Panc1 (cell line): Measurements from ENCODE around the gene HSBP1L1. TPM values are rescaled to one million over a fixed set of nuclear protein-coding genes. Genes with fewer than 3 reads are reported as not detected.
A peak's percentile ranks its signal among the peaks of the same experiment; 100 is the strongest.

Experiments used
- ATAC-seq: fragments of 200-7000 bp; cut with Tn5 transposase; 2 replicates; pipeline ENCODE4 v1.9.1; 2020; ENCODE audit warnings: mild to moderate bottlenecking, moderate library complexity
- BruUV-seq: library from RNA; stranded (reverse); fragments of 400-500 nt; replicated peaks from 2 replicates; lab custom pipeline; 2021; lab: Mats Ljungman, UMichigan
- CTCF ChIA-PET: fragments of 300-600 bp; sonication (Branson Sonifier 250); formaldehyde crosslinking; loops from one replicate; lab custom pipeline; 2022; ENCODE audit warnings: antibody characterized with exemption; lab: Charles Lee
- POLR2A ChIA-PET: fragments of 300-600 bp; sonication (Branson Sonifier 250); formaldehyde crosslinking; loops from one replicate; lab custom pipeline; 2022; ENCODE audit warnings: antibody characterized with exemption; lab: Charles Lee
- DNase-seq: peaks from one replicate; pipeline ENCODE4 v3.0.0-alpha.2; 2010; ENCODE audit warnings: low read depth, low spot score
- H3K27ac ChIP-seq: 2 replicates; pipeline ENCODE4 v1.5.1; 2011; ENCODE audit warnings: mild to moderate bottlenecking, low read length, inconsistent platforms
- H3K27me3 ChIP-seq: fragments of 200-500 bp; sonication (Bioruptor generic); 2 replicates; pipeline ENCODE4 v1.6.0; 2014; ENCODE audit warnings: low read length, inconsistent platforms; ENCODE audit not compliant: control insufficient read depth, insufficient read depth
- H3K36me3 ChIP-seq: fragments of 200-500 bp; sonication (Bioruptor generic); 2 replicates; pipeline ENCODE4 v1.5.1; 2014; ENCODE audit warnings: inconsistent platforms, mild to moderate bottlenecking, low read length, moderate library complexity; ENCODE audit not compliant: control insufficient read depth, insufficient read depth
- H3K4me1 ChIP-seq: 2 replicates; pipeline ENCODE4 v1.5.1; 2011; ENCODE audit warnings: inconsistent platforms, mild to moderate bottlenecking, low read length, moderate library complexity; ENCODE audit not compliant: control insufficient read depth, insufficient read depth
- H3K4me3 ChIP-seq, 2 experiments: 2 replicates each; pipeline ENCODE4 v1.5.1; 2011 to 2012; ENCODE audit warnings: low read depth in 2 of 2, low read length in 2 of 2, mild to moderate bottlenecking in 2 of 2, inconsistent platforms in 1 of 2, moderate library complexity in 1 of 2
- H3K9me3 ChIP-seq: fragments of 200-500 bp; sonication (Bioruptor generic); 2 replicates; pipeline ENCODE4 v1.5.1; 2014; ENCODE audit warnings: low read depth, mild to moderate bottlenecking, inconsistent platforms, low read length, moderate library complexity; ENCODE audit not compliant: control insufficient read depth, insufficient read depth
- CTCF ChIP-seq: fragments of 450-650 bp; IDR thresholded peaks from 2 replicates; pipeline ENCODE4 v1.5.1; 2017; ENCODE audit warnings: mild to moderate bottlenecking
- POLR2AphosphoS5 ChIP-seq: IDR thresholded peaks from 2 replicates; pipeline ENCODE4 v1.6.1; 2012; ENCODE audit warnings: mild to moderate bottlenecking, low read depth, low read length, moderate library complexity
- SIN3A ChIP-seq: IDR thresholded peaks from 2 replicates; pipeline ENCODE4 v1.6.1; 2012; ENCODE audit warnings: low read depth, mild to moderate bottlenecking, low read length, moderate library complexity, borderline replicate concordance; ENCODE audit not compliant: insufficient read depth
- TCF7L2 ChIP-seq: IDR thresholded peaks from 2 replicates; pipeline ENCODE4 v1.6.1; 2011; ENCODE audit warnings: mild to moderate bottlenecking, low read depth, low read length, inconsistent platforms
- in situ Hi-C: cut with HindIII; loops from 2 replicates; pipeline ENCODE4 v1.10.0; 2016; ENCODE audit warnings: low sequenced_read_pairs, low pct_unique_long_range_greater_than_20kb
- intact Hi-C: fragments of 100-400 bp; cut with micrococcal nuclease; formaldehyde crosslinking; loops from one replicate; pipeline ENCODE4 v1.10.0; 2022; ENCODE audit not compliant: unreplicated experiment
- total RNA-seq: library from RNA; stranded (reverse); gene quantifications from one replicate; pipeline ENCODE4 v1.2.1, GENCODE V29; 2021; ENCODE audit not compliant: unreplicated experiment
- TF ChIP-seq, protein P1 (sequence below), 2 experiments: IDR thresholded peaks; 2 replicates each; pipeline ENCODE4 v1.6.1; 2011 to 2012; ENCODE audit warnings: low read depth in 2 of 2, control low read depth in 1 of 2, low read length in 1 of 2, mild to moderate bottlenecking in 1 of 2, moderate library complexity in 1 of 2; ENCODE audit not compliant: insufficient read depth in 1 of 2

Gene HSBP1L1
- total RNA-seq, 1 experiment from 2014 or later: 45.4 TPM

DNA sequence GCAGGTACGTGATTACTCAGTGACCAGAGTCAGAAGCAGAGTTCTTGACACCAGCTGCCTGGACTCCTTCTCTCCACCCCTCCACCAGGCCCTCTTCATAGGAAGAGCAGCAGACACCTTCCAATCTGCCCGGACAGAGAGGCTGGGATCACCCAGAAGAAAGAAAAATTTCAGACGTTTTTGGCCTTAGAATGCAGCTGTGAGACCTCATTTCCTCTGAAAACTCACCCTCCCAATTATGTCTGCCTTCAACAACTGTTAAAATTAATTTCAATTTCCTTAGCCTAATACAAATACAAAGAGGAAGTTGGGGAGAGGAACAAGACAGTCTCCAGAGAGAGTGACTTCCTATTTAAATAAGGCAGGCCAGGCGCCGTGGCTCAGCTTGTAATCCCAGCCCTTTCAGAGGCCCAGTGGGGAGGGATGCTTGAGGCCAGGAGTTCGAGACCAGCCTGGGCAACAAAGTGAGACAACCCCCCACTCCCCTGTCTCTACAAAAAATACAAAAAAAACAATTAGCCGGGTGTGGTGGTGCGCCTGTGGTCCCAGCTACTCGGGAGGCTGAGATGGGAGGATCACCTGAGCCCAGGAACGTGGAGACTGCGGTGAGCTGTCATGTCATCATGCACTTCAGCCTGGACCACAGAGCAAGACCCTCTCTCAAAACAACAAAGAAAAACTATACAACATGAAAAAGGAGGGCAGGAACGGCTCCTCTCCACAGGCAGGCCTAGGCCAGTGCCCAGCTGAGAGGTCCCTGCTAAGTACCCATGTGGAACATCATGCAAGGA lies 14.6 kb upstream of the HSBP1L1 start:
- ATAC-seq: no peak
- CTCF ChIA-PET: no interaction called here

GRCh38 chr18:79950515-79951341 lies 13.7 kb upstream of the HSBP1L1 start:
- H3K9me3 ChIP-seq: no peaks in the 10 kb centered on the region
- intact Hi-C loops (no loop called here), in situ Hi-C loops (no loop called here)
- ATAC-seq: peak; percentile 54
- ChIA-PET CTCF (no interaction called here), POLR2A (interaction anchor here (0.5 kb wide), 1 partner anchor 125 kb away, joined by 3 read pairs; no protein-coding TSS in a partner anchor)
- no peaks in the 10 kb centered on the region for H3K36me3 ChIP-seq
- no peaks in the 10 kb centered on the region for H3K27me3 ChIP-seq
- DNase-seq: no peak
- H3K4me3 ChIP-seq: peak overlapping the region; percentile 65 to 75
- TF ChIP-seq SIN3A (peak; percentile 38; the same call in 1 of the 2 replicates), POLR2AphosphoS5 (no peak), CTCF (no peak)
- peaks cover 35% of the 10 kb centered on the region for H3K4me1 ChIP-seq
- H3K27ac ChIP-seq: peak overlapping the region; percentile 62
- BruUV-seq: no TSS peak

More for the DNA sequence above, 14.6 kb upstream of the HSBP1L1 start:
- Histone ChIP-seq H3K36me3 (no peaks in the 10 kb centered on the region), H3K27ac (no peak overlapping the region; the same call in 1 of the 2 replicates), H3K4me1 (peaks cover 43% of the 10 kb centered on the region), H3K27me3 (no peaks in the 10 kb centered on the region), H3K4me3 (peak overlapping the region; percentile 65 to 75), H3K9me3 (no peaks in the 10 kb centered on the region)
- no peak for DNase-seq
- TSS peak; percentile 78 for BruUV-seq
- no peak for TF ChIP-seq CTCF
- TF ChIP-seq, protein P1, sequence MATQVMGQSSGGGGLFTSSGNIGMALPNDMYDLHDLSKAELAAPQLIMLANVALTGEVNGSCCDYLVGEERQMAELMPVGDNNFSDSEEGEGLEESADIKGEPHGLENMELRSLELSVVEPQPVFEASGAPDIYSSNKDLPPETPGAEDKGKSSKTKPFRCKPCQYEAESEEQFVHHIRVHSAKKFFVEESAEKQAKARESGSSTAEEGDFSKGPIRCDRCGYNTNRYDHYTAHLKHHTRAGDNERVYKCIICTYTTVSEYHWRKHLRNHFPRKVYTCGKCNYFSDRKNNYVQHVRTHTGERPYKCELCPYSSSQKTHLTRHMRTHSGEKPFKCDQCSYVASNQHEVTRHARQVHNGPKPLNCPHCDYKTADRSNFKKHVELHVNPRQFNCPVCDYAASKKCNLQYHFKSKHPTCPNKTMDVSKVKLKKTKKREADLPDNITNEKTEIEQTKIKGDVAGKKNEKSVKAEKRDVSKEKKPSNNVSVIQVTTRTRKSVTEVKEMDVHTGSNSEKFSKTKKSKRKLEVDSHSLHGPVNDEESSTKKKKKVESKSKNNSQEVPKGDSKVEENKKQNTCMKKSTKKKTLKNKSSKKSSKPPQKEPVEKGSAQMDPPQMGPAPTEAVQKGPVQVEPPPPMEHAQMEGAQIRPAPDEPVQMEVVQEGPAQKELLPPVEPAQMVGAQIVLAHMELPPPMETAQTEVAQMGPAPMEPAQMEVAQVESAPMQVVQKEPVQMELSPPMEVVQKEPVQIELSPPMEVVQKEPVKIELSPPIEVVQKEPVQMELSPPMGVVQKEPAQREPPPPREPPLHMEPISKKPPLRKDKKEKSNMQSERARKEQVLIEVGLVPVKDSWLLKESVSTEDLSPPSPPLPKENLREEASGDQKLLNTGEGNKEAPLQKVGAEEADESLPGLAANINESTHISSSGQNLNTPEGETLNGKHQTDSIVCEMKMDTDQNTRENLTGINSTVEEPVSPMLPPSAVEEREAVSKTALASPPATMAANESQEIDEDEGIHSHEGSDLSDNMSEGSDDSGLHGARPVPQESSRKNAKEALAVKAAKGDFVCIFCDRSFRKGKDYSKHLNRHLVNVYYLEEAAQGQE (IDR thresholded peaks at IDR 0.05; ENCODE audit: insufficient read depth in 1 of 2, low read depth in 2 of 2, low read length in 1 of 2): no peak
- no peak for TF ChIP-seq SIN3A
- no peak for TF ChIP-seq TCF7L2
- TF ChIP-seq POLR2AphosphoS5: no peak
- intact Hi-C loops (no loop called here), in situ Hi-C loops (no loop called here)
- POLR2A ChIA-PET: interaction anchor here (0.5 kb wide), 1 partner anchor 124 kb away, joined by 3 read pairs; no protein-coding TSS in a partner anchor
